Stomach (tissue), 9 donors: ENCODE data around the gene RAB20. TPM values are rescaled to one million over a fixed set of nuclear protein-coding genes. Genes with fewer than 3 reads are reported as not detected.
"Not testable (repeated sequence)": the region's sequence is repeated elsewhere in the genome, so short reads cannot be mapped to it uniquely, and the experiment has no call there.

ENCODE experiments used
- DNase-seq, 2 donors: peaks; one replicate each; pipeline versions ENCODE4 v3.0.0 to v3.0.0-alpha.2; 2013 to 2019
- H3K27ac ChIP-seq, 5 donors: fragments of 200-600 bp in 4 of 5; sonication (generic) in 4 of 5; one replicate each; pipeline ENCODE4 v1.5.1; 2013 to 2019; ENCODE audit warnings: mild to moderate bottlenecking in 1 of 5, moderate library complexity in 1 of 5
- H3K27me3 ChIP-seq, 3 donors: fragments of 200-600 bp; sonication (generic); one replicate each; pipeline ENCODE4 v1.5.1; 2017 to 2019; ENCODE audit warnings: mixed run types in 1 of 3
- H3K36me3 ChIP-seq, 4 donors: fragments of 200-600 bp; sonication (generic); 1 replicate in 3 of 4; 2 replicates in 1 of 4; pipeline ENCODE4 v1.5.1; 2016 to 2019
- H3K4me1 ChIP-seq, 4 donors: fragments of 200-600 bp; sonication (generic); one replicate each; pipeline ENCODE4 v1.5.1; 2016 to 2019
- H3K4me3 ChIP-seq, 4 donors: fragments of 200-600 bp; sonication (generic) in 3 of 4; one replicate each; pipeline ENCODE4 v1.5.1; 2016 to 2019; ENCODE audit warnings: mild to moderate bottlenecking in 1 of 4
- H3K9me3 ChIP-seq, 4 donors: fragments of 200-600 bp; sonication (generic); one replicate each; pipeline ENCODE4 v1.5.1; 2016 to 2019
- EP300 ChIP-seq: sonication (generic); formaldehyde crosslinking; IDR thresholded peaks from one replicate; pipeline ENCODE4 v1.6.1; 2017; ENCODE audit warnings: antibody characterized with exemption
- POLR2A ChIP-seq, 4 donors: fragments of 450-650 bp; IDR thresholded peaks; one replicate each; pipeline ENCODE4 v1.6.1; 2016; ENCODE audit warnings: antibody characterized with exemption in 4 of 4, control low read depth in 2 of 4, mild to moderate bottlenecking in 1 of 4, moderate library complexity in 1 of 4
- POLR2AphosphoS5 ChIP-seq, 3 donors: sonication (generic); formaldehyde crosslinking; IDR thresholded peaks; one replicate each; pipeline ENCODE4 v1.6.1; 2016; ENCODE audit warnings: antibody characterized with exemption in 3 of 3
- WGBS, 5 donors: extraction: QIAGEN DNeasy Blood & Tissue Kit in 3 of 5; methylation state at CpG; one replicate each; pipeline versions ENCODE4 v1.1.5 to v1.1.7; 2013 to 2018; 5-methylcytosine and 5-hydroxymethylcytosine counted together
- intact Hi-C: fragments of 100-400 bp; cut with DNase I; formaldehyde crosslinking; loops from one replicate; pipeline ENCODE4 v1.15.1; 2023; ENCODE audit warnings: low total_unique reads
- polyA plus RNA-seq, 3 donors: library from polyadenylated mRNA; stranded (reverse); fragments of 200-250 nt; gene quantifications; one replicate each; pipeline ENCODE4 v1.2.3, GENCODE V29; 2013
- total RNA-seq, 5 donors: library from RNA; depleted of rRNA; stranded (reverse); fragments of >200 nt; gene quantifications; one replicate each; pipeline versions ENCODE4 v1.1.0 to v1.2.3, GENCODE V29; 2014 to 2016
- TF ChIP-seq, protein P1 (sequence below), 7 experiments: fragments of 450-650 bp in 4 of 7; fragments of 200-600 bp in 3 of 7; sonication (generic) in 3 of 7; IDR thresholded peaks; one replicate each; pipeline ENCODE4 v1.5.1; 2016 to 2019; ENCODE audit warnings: antibody characterized with exemption in 7 of 7, control low read depth in 2 of 7, mild to moderate bottlenecking in 1 of 7
- donor health status: healthy with polysubstance abuse.
- donor health status: Bipolar disorder and iron deficiency.
- donor health status: healthy.

Gene RAB20
- total and polyA plus RNA-seq, 8 donors = 11.7 to 44.6 (median 29.5) TPM

DNA sequence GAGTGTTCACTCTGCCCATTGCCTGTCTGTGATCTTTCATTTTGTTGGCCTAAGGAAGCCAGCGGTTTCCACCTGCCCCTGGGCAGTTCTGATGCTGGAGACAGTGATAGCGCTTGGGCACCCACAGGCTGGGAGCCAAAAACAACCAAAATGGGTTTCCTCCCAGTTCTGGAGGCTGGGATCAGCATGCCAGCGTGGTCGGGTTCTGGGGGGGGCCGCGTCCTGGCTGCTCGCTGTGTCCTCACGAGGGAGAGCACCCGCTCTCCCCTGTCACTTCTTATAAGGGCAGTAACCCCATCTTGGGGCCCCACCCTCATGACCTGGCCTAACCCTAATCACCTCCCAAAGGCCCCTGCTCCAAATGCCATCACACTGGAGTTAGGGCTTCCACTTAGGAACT is 67.9 kb downstream of the RAB20 start:
- WGBS, 5 donors = 88 to 95% (median 93%) methylated on average over 6 to 9 of the region's 9 CpGs
- DNase-seq = no peak
- H3K36me3 ChIP-seq = peaks cover 57 to 98% (median 93%) of the 10 kb centered on the region in 4 donors
- TF ChIP-seq, protein P1, sequence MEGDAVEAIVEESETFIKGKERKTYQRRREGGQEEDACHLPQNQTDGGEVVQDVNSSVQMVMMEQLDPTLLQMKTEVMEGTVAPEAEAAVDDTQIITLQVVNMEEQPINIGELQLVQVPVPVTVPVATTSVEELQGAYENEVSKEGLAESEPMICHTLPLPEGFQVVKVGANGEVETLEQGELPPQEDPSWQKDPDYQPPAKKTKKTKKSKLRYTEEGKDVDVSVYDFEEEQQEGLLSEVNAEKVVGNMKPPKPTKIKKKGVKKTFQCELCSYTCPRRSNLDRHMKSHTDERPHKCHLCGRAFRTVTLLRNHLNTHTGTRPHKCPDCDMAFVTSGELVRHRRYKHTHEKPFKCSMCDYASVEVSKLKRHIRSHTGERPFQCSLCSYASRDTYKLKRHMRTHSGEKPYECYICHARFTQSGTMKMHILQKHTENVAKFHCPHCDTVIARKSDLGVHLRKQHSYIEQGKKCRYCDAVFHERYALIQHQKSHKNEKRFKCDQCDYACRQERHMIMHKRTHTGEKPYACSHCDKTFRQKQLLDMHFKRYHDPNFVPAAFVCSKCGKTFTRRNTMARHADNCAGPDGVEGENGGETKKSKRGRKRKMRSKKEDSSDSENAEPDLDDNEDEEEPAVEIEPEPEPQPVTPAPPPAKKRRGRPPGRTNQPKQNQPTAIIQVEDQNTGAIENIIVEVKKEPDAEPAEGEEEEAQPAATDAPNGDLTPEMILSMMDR (IDR thresholded peaks at IDR 0.05) = no peak
- TF ChIP-seq POLR2AphosphoS5 (IDR thresholded peaks at IDR 0.05) = no peak
- TF ChIP-seq EP300 = no peak
- TF ChIP-seq POLR2A (IDR thresholded peaks at IDR 0.05) = no peak
- H3K9me3 ChIP-seq = no peaks in the 10 kb centered on the region
- H3K27me3 ChIP-seq = no peaks in the 10 kb centered on the region
- no peak overlapping the region for H3K27ac ChIP-seq
- no peak overlapping the region for H3K4me3 ChIP-seq
- no peaks in the 10 kb centered on the region for H3K4me1 ChIP-seq
- intact Hi-C loops = no loop called here

DNA sequence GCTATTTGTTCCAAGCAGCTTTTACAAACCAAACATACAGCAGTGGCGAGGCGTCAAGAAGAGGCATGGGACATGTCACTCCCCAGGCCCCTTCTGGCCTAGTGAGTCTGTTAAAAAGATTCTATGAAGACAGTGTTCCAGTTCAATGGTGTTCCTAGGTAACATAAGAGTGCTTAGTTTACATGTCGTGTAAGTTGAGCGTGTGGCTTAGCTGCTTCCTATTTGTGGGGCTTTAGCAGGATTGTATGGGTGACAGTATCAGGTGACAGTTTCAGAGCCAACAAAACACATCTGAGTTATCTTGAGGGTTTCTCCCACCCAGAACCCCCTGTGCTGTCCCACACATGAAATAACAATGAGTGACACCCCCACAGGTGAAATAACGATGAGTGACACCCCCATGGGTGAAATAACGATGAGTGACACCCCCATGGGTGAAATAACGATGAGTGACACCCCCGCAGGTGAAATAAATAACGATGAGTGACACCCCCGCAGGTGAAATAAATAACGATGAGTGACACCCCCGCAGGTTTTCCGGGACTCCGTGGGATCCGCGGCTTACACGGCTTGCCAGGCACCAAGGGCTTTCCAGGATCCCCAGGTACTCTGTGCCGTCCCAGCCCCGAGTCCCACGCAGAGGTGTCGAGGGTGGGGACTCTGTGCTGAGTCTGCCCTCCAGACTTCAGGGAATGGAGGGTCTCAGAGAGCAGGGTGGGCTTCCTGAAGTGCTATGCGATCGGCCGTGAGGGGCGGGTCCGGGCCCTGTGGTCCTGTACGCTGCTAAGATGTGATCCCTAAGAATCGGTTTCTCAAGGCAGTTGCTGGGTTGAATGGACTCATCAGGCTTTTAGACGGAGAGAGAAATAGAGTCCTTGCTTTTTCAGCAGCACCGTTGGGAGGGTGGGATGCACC is 68.6 kb downstream of the RAB20 start:
- DNase-seq = no peak
- H3K36me3 ChIP-seq = peaks cover 59 to 98% (median 92%) of the 10 kb centered on the region in 4 donors
- TF ChIP-seq, protein P1 (IDR thresholded peaks at IDR 0.05) = no peak
- TF ChIP-seq POLR2AphosphoS5 (IDR thresholded peaks at IDR 0.05) = no peak
- TF ChIP-seq POLR2A (IDR thresholded peaks at IDR 0.05) = no peak
- TF ChIP-seq EP300 = no peak
- no peaks in the 10 kb centered on the region for H3K4me1 ChIP-seq
- no peak overlapping the region for H3K4me3 ChIP-seq
- H3K9me3 ChIP-seq = no peaks in the 10 kb centered on the region
- 93 to 96% (median 94%) methylated on average over 28 to 30 of the region's 30 CpGs for WGBS, 5 donors
- no peaks in the 10 kb centered on the region for H3K27me3 ChIP-seq
- intact Hi-C loops = no loop called here
- no peak overlapping the region for H3K27ac ChIP-seq

DNA sequence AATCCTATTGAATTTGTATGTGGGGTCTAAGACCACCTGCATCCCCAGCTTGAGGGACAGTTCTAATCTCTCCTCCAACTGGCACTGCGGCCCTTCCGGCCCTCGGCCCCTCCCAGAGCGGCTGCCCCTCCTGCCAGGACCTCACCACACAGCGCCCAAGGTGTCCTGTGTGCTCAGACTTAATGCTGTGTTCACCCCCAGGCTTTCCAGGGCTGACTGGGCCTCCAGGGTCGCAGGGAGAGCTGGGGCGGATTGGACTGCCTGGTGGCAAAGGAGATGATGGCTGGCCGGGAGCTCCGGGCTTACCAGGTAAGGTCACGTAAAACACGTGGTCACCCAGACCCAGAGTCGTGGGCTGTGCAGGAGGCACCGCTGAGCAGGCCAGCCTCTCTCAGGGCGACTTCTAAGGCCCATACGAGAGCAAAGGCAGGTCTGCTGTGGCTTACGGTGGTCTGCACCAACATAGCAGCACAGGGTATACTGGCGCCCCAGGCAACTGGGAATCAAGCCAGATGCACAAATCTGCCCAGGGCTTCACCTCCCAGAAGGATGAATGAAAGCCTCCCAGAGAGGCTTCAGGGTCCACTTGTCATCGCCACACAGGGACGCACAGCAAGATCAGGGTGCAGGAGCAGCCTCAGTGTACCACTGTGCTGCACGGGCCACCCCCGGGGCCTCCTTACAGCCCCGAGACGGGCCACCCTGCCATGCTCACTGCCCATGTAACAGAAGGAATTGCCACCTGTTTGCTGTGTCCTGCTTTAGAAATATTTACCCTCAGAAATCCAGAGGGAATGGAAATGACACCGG is 69.4 kb downstream of the RAB20 start:
- H3K27ac ChIP-seq = no peak overlapping the region
- no peak overlapping the region for H3K4me3 ChIP-seq
- peaks cover 57 to 99% (median 90%) of the 10 kb centered on the region in 4 donors for H3K36me3 ChIP-seq
- no peaks in the 10 kb centered on the region for H3K9me3 ChIP-seq
- no peak for DNase-seq
- H3K4me1 ChIP-seq = no peaks in the 10 kb centered on the region
- no peak for TF ChIP-seq POLR2AphosphoS5 (IDR thresholded peaks at IDR 0.05)
- TF ChIP-seq EP300 = no peak
- no peak for TF ChIP-seq POLR2A (IDR thresholded peaks at IDR 0.05)
- TF ChIP-seq, protein P1 (IDR thresholded peaks at IDR 0.05) = no peak
- 87 to 94% (median 93%) methylated on average over 20 to 24 of the region's 24 CpGs for WGBS, 5 donors
- no peaks in the 10 kb centered on the region for H3K27me3 ChIP-seq
- intact Hi-C loops = no loop called here

DNA sequence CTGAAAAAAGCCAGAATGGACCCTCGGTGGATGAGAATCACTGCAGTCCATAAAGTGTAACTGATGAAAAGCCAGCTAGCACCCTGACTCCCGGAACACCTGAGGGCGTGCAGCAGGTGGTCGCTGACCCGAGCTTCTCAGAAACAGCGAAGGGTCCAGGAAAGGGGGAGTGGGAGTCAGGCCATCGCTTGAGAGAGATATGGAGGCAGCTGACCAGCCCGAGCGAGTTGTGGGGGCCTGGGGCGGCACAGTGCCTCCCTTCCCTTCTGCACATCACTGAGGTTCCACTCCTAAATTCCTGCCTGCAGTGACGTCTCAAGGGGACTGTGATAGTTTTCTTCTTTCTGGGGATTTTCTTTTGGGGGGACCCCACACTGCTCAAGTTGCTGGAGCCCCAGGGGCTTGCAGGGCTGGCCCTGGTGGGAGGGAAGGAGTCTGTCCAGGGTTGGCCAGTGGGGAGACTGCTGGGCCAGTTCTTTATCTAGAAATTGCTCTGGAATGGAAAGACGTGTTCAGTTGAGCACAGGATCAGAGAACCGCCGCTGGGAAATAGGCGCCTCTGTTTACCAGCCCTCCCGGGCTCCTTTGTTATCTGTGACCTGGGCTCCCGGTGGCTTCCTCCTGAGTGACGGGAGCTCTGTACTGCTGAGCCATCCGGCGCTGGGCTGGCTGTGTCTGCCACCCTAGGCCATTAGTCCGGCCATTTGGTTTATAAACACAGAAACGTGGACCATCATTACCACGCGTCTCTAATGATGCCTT is 71.3 kb downstream of the RAB20 start:
- H3K4me3 ChIP-seq = no peak overlapping the region
- TF ChIP-seq EP300 (no peak), POLR2A (IDR thresholded peaks at IDR 0.05) (no peak), POLR2AphosphoS5 (IDR thresholded peaks at IDR 0.05) (no peak)
- TF ChIP-seq, protein P1 (IDR thresholded peaks at IDR 0.05) = no peak
- 52 to 68% (median 58%) methylated on average over 24 of the region's 24 CpGs for WGBS, 5 donors
- no peaks in the 10 kb centered on the region for H3K9me3 ChIP-seq
- H3K36me3 ChIP-seq = peaks cover 41 to 96% (median 85%) of the 10 kb centered on the region in 4 donors
- intact Hi-C loops = no loop called here
- H3K27ac ChIP-seq = peak overlapping the region in 1 of 5 donors; percentile 2
- peak in 1 of 2 donors; percentile 71 for DNase-seq
- H3K27me3 ChIP-seq = no peaks in the 10 kb centered on the region
- no peaks in the 10 kb centered on the region for H3K4me1 ChIP-seq

DNA sequence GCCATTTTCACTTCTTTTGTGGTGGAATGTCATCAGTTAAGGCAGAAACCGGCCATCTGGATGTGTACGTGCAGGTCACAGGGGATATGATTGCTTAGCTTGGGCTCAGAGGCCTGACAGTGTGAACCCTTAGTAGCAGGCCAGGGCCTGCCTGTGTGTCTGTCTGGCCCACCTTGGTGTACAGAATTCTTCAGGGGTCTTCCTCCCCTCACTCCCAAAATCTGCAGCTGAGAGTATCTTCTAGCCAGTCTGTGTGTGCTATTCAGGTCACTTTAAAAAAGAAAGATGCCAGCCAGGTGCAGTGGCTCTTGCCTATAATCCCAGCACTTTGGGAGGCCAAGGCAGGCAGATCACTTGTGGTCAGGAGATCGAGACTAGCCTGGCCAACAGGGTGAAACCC is 74.6 kb downstream of the RAB20 start:
- H3K4me1 ChIP-seq, H3K9me3 ChIP-seq, DNase-seq, H3K4me3 ChIP-seq, intact Hi-C loops, H3K27ac ChIP-seq, H3K27me3 ChIP-seq: not testable (repeated sequence)
- peaks cover 27 to 96% (median 86%) of the 10 kb centered on the region in 4 donors for H3K36me3 ChIP-seq
- WGBS, 5 donors = 72 to 92% (median 86%) methylated on average over 3 of the region's 3 CpGs
